GM23338 (cell line): Measurements from ENCODE around the gene ACTMAP. TPM values are rescaled to one million over a fixed set of nuclear protein-coding genes. Genes with fewer than 3 reads are reported as not detected.

ENCODE experiments used
- ATAC-seq: fragments of 200-7000 bp; cut with Tn5 transposase; 3 replicates; pipeline ENCODE4 v1.9.1; 2020
- DNase-seq: peaks from one replicate; pipeline ENCODE4 v3.0.0-alpha.2; 2015; ENCODE audit warnings: low spot score
- H2AFZ ChIP-seq: fragments of 200-600 bp; sonication (generic); 2 replicates; pipeline ENCODE4 v1.8.0; 2016; ENCODE audit warnings: antibody characterized with exemption, mild to moderate bottlenecking, moderate library complexity
- H3F3A ChIP-seq: fragments of 200-600 bp; sonication (generic); replicated peaks from 2 replicates; pipeline ENCODE4 v1.8.0; 2017; ENCODE audit warnings: antibody characterized with exemption, mixed run types, low read depth
- H3K27ac ChIP-seq: fragments of 200-600 bp; sonication (generic); 2 replicates; pipeline ENCODE4 v1.6.1; 2016; ENCODE audit warnings: low read depth
- H3K27me3 ChIP-seq: fragments of 200-600 bp; sonication (generic); 2 replicates; pipeline ENCODE4 v1.8.0; 2016; ENCODE audit warnings: mild to moderate bottlenecking, mixed run types, moderate library complexity; ENCODE audit not compliant: insufficient read depth
- H3K36me3 ChIP-seq: fragments of 200-600 bp; sonication (generic); 2 replicates; pipeline ENCODE4 v1.8.0; 2016; ENCODE audit warnings: mild to moderate bottlenecking; ENCODE audit not compliant: insufficient read depth
- H3K4me1 ChIP-seq: fragments of 200-600 bp; sonication (generic); 2 replicates; pipeline ENCODE4 v1.8.0; 2016; ENCODE audit warnings: mild to moderate bottlenecking, moderate library complexity; ENCODE audit not compliant: insufficient read depth
- H3K4me2 ChIP-seq: fragments of 200-600 bp; sonication (generic); 2 replicates; pipeline ENCODE4 v1.7.1; 2017; ENCODE audit warnings: mixed run types
- H3K4me3 ChIP-seq: fragments of 200-600 bp; sonication (generic); 2 replicates; pipeline ENCODE4 v1.6.1; 2016; ENCODE audit warnings: mixed run types
- H3K79me2 ChIP-seq: fragments of 200-600 bp; sonication (generic); replicated peaks from 2 replicates; pipeline ENCODE4 v1.8.0; 2017; ENCODE audit warnings: mild to moderate bottlenecking; ENCODE audit not compliant: insufficient read depth
- H3K9me2 ChIP-seq: fragments of 200-600 bp; sonication (generic); 2 replicates; pipeline ENCODE4 v1.8.0; 2017; ENCODE audit not compliant: insufficient read depth
- H4K20me1 ChIP-seq: fragments of 200-600 bp; sonication (generic); replicated peaks from 2 replicates; pipeline ENCODE4 v1.8.0; 2017; ENCODE audit warnings: mild to moderate bottlenecking; ENCODE audit not compliant: insufficient read depth
- H3K27ac Mint-ChIP-seq: 2 replicates; pipeline ENCODE4 v1.8.0; 2020; ENCODE audit warnings: inconsistent platforms, mild to moderate bottlenecking, moderate library complexity, mixed read lengths
- H3K27me3 Mint-ChIP-seq: 3 replicates; pipeline ENCODE4 v1.8.0; 2022; ENCODE audit warnings: low read depth, mild to moderate bottlenecking, moderate library complexity, mixed read lengths, inconsistent platforms; ENCODE audit not compliant: insufficient read depth, poor library complexity
- H3K36me3 Mint-ChIP-seq: 3 replicates; pipeline ENCODE4 v1.8.0; 2021; ENCODE audit warnings: low read depth, mild to moderate bottlenecking, inconsistent platforms, moderate library complexity, mixed read lengths
- H3K4me1 Mint-ChIP-seq: 3 replicates; pipeline ENCODE4 v1.8.0; 2020; ENCODE audit warnings: mild to moderate bottlenecking, inconsistent platforms, mixed read lengths
- H3K4me3 Mint-ChIP-seq: 3 replicates; pipeline ENCODE4 v1.8.0; 2021; ENCODE audit warnings: moderate library complexity, mild to moderate bottlenecking, inconsistent platforms, mixed read lengths
- H3K9me3 Mint-ChIP-seq: 3 replicates; pipeline ENCODE4 v1.8.0; 2020; ENCODE audit warnings: moderate library complexity, mild to moderate bottlenecking, inconsistent platforms, mixed read lengths
- CREB1 ChIP-seq: fragments of 250-450 bp; sonication (Bioruptor Pico); IDR thresholded peaks from 2 replicates; pipeline ENCODE4 v1.5.0; 2020; ENCODE audit warnings: low read depth, mild to moderate bottlenecking, moderate library complexity
- CTCF ChIP-seq, 2 experiments: fragments of 200-600 bp in 1 of 2; sonication (generic) in 1 of 2; conservative IDR thresholded peaks; 2 replicates each; pipeline versions ENCODE4 v1.5.1 to v1.6.1; 2016 to 2017; ENCODE audit warnings: antibody characterized with exemption in 2 of 2, low read depth in 2 of 2, mild to moderate bottlenecking in 2 of 2, moderate library complexity in 1 of 2
- ETS1 ChIP-seq: IDR thresholded peaks from 2 replicates; pipeline ENCODE4 v1.6.1; 2016; ENCODE audit warnings: antibody characterized with exemption
- EZH2 ChIP-seq: fragments of 200-600 bp; sonication (generic); IDR thresholded peaks from one replicate; pipeline ENCODE4 v1.8.0; 2017; ENCODE audit warnings: antibody characterized with exemption, mild to moderate bottlenecking, low read depth; ENCODE audit not compliant: unreplicated experiment
- EZH2phosphoT487 ChIP-seq: fragments of 200-600 bp; sonication (generic); IDR thresholded peaks from one replicate; pipeline ENCODE4 v1.8.1; 2018; ENCODE audit warnings: antibody characterized with exemption; ENCODE audit not compliant: unreplicated experiment
- JUNB ChIP-seq: IDR thresholded peaks from one replicate; pipeline ENCODE4 v1.6.1; 2016; ENCODE audit warnings: antibody characterized with exemption; ENCODE audit not compliant: unreplicated experiment
- NANOG ChIP-seq: IDR thresholded peaks from 2 replicates; pipeline ENCODE4 v1.6.1; 2016; ENCODE audit warnings: antibody characterized with exemption, borderline replicate concordance
- POLR2AphosphoS5 ChIP-seq: IDR thresholded peaks from 2 replicates; pipeline ENCODE4 v1.6.1; 2016; ENCODE audit warnings: antibody characterized with exemption, low read depth
- REST ChIP-seq: IDR thresholded peaks from one replicate; pipeline ENCODE4 v1.6.1; 2018; ENCODE audit warnings: antibody characterized with exemption; ENCODE audit not compliant: unreplicated experiment
- STAT1 ChIP-seq: IDR thresholded peaks from one replicate; pipeline ENCODE4 v1.6.1; 2016; ENCODE audit warnings: antibody characterized with exemption; ENCODE audit not compliant: unreplicated experiment
- ZNF114 ChIP-seq: fragments of 250-450 bp; sonication (Bioruptor Pico); IDR thresholded peaks from 2 replicates; pipeline ENCODE4 v1.5.0; 2020; ENCODE audit warnings: mild to moderate bottlenecking, moderate library complexity
- ZNF462 ChIP-seq: fragments of 250-450 bp; sonication (Bioruptor Pico); IDR thresholded peaks from 2 replicates; pipeline ENCODE4 v1.5.0; 2020; ENCODE audit warnings: mild to moderate bottlenecking, moderate library complexity
- polyA plus RNA-seq: library from polyadenylated mRNA; unstranded; fragments of >200 nt; fragmentation: Nextera tagmentation; extraction: Ambion mirVana; gene quantifications from 2 replicates; pipeline ENCODE4 v1.2.1, GENCODE V29; 2016
- total RNA-seq: library from RNA; depleted of rRNA; stranded (reverse); fragments of >200 nt; shearing (Covaris generic); gene quantifications from 2 replicates; pipeline ENCODE4 v1.2.3, GENCODE V29; 2014

Gene ACTMAP
- total and polyA plus RNA-seq, 2 experiments from 2014 or later = 14.9 to 16.7 TPM

GRCh38 chr19:40763963-40764362 lies 13.7 kb upstream of the ACTMAP start (continued):
- TF ChIP-seq ETS1 = no peak

GRCh38 chr19:40763526-40763925 lies 13.2 kb upstream of the ACTMAP start:
- ATAC-seq = no peak
- H3K4me1 ChIP-seq = no peaks in the 10 kb centered on the region
- H3K9me2 ChIP-seq = no peaks in the 10 kb centered on the region
- no peak overlapping the region for H3K4me3 ChIP-seq
- H3K79me2 ChIP-seq = peaks cover 23% of the 10 kb centered on the region; the same call in 1 of the 2 replicates
- DNase-seq = no peak
- Mint-ChIP-seq H3K27me3 (peaks cover 2% of the 10 kb centered on the region), H3K9me3 (no peaks in the 10 kb centered on the region), H3K4me3 (no peak overlapping the region), H3K36me3 (peaks cover 86% of the 10 kb centered on the region), H3K4me1 (no peaks in the 10 kb centered on the region), H3K27ac (no peak overlapping the region)
- H3K4me2 ChIP-seq = no peak overlapping the region
- no peak overlapping the region for H3K27ac ChIP-seq
- H3K27me3 ChIP-seq = no peaks in the 10 kb centered on the region
- peaks cover 38% of the 10 kb centered on the region for H4K20me1 ChIP-seq
- H3F3A ChIP-seq = peaks cover 54% of the 10 kb centered on the region
- no peak overlapping the region for H2AFZ ChIP-seq
- H3K36me3 ChIP-seq = peaks cover 71% of the 10 kb centered on the region
- TF ChIP-seq NANOG (no peak), ZNF462 (no peak), ZNF114 (no peak), JUNB (no peak), EZH2 (no peak), EZH2phosphoT487 (no peak), STAT1 (no peak), ETS1 (no peak), CTCF (conservative IDR thresholded peaks at IDR 0.05; ENCODE audit: low read depth in 2 of 2) (no peak), POLR2AphosphoS5 (no peak), REST (no peak), CREB1 (no peak)
